NK-92 (cell line): ENCODE data around the gene BBX.

ENCODE experiments used
- DNase-seq: peaks from one replicate; lab custom pipeline; 2025; ENCODE audit not compliant: unreplicated experiment; lab: John Stamatoyannopoulos, UW

BBX gene

DNA sequence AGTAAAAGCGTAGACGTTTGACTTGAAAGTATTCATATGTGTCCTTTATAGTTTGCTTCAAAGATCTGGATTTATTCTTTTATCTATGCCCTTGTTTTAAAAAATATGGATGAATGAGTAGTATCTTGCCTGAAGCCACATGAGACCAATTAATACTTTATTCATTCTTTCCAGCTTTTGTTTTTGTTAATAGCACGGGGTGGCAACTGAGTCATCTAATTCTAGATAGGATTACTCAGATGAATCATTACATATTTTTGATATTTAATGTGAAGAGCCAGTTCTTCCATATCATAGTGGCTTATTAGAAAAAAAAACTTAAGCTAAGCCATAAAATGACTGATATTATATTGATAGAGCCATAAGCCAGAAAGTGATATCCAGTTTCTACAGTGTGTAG lies 121.9 kb downstream of the BBX start:
- no peak for DNase-seq

DNA sequence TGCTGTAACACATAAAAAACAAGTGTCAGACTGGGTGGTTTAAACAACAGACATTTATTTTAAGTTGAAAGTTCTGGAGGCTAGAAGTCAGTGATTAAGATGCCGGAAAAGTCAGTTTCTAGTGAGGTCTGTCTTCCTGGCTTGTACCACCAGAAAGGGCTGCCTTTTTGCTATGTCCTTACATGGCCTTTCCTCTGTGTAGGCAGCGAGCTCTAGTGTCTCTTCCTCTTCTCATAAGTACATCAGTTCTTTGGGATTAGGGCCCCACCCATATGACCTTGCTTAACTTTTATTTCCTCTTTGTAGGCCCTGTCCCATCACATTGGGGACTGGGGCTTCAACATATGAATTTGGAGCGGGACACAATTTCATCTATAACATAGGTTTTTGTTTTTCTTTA lies 128.0 kb downstream of the BBX start:
- DNase-seq: no peak

DNA sequence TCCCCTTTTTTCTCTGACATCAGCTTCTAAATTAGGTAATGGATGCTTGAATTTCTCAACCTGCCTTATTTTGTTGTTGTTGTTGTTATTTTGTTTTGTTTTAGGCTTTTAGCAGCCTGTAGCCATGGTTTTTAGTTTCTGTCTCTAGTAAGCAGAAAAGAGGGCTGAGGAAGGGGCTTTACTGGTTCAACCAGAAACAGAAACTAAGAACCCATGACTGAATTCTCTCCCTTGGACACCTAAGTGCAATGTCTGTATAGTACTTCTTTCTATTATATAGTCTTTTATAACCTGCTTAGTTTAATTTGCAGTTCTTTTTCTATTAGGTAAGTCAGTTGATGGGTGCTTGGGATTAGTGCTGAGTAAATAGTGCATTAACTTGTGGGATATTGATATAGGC lies 129.0 kb downstream of the BBX start:
- DNase-seq: no peak

- no peak for DNase-seq
Measured at GRCh38 chr3:107654218-107654617, 131.5 kb downstream of the BBX start.

DNA sequence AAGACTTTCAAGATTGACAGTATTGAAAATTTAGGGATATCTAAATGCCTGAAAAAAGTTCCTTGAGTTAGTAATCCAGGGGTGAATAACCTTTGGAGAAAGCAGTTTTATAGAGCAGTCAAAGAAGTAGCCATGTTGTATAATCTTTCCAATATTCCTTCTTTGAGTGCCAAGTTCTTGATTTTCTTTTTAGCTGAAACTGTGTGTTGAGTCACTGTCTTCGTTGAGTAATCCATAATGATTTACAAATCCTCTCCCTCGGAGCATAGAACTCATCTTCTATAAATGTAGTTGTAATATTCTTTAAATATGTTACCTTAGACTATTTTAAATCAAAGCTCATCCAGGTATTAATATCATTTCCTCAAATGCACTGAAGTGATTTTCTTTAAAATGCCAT lies 135.2 kb downstream of the BBX start:
- no peak for DNase-seq

GRCh38 chr3:107660306-107660976 lies 137.7 kb downstream of the BBX start:
- no peak for DNase-seq

GRCh38 chr3:107661447-107662123 lies 138.8 kb downstream of the BBX start:
- DNase-seq: no peak

DNA sequence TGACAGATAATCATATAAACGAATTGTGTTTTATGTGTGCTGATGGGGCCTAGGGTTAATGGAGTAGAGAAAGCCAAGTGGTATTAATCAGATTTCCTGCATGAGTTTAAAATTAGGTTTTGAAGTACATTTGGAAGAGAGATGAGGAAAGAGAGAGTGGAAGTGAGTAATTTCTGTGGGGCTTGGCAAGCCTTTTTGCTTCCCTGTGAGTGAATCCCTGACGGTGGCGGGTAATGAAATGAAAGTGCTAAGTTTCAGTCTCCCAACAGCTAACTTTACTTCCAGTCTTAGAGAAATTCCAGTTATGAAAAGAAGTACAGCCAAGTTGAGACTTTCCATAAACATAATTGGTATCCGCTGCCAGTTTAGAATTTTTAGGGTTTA lies 139.4 kb downstream of the BBX start:
- no peak for DNase-seq

- DNase-seq: no peak
Measured at GRCh38 chr3:107662586-107662985, 139.8 kb downstream of the BBX start.

DNA sequence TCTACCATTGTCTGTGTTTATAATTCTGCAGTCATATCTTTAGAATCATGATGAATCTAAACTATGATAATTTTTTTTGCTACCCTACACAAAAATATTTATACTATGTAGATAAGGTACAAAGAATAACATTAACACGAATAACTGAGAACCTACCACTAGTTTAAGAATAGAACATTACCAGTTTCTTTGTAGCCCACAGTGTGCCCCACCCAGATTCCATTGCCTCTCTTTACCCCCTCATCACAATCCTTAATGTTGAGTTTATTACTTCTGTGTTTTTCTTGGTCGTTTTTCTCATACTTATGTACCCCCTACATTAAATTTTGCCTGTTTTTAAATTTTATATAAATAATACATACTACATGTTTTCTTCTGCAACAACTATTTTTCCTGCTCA lies 140.5 kb downstream of the BBX start:
- no peak for DNase-seq

GRCh38 chr3:107664614-107665013 lies 141.9 kb downstream of the BBX start:
- no peak for DNase-seq

DNA sequence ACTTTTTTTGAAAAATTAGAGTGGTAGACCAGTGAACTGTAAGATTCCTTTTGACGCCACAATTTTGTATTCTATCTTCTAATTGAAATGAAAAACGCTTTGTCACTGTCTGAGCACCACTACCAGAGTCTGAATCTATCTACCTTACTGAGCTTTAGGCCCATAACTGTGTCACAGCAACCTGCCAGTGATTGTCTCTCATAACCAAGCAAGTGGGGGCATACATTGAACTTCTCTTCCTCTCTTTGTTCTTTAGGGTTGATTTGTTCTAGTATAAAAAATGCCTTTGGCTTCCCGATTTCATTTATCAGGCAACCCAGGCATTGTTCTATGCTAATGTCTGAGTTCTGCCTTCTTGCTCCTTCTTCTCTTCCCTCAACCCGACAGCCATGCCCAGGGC lies 142.6 kb downstream of the BBX start:
- DNase-seq: no peak

DNA sequence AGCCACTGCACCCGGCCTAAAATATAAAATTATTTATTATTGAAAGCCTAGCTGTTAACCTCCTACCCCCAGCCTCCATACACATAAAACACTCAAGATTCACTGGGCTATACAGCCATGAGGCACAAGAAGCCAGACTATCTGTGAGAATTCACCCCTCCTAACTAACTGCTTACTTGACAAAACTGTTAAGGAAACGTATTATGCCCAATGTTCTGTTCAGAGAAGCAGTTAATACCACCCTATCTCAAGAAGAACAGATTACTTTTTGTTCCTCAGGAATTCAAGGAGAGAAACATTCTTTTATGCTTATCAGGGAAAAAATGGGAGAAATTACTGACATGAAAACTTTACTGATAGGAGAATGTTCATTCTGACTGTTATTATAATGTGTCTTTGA lies 144.1 kb downstream of the BBX start:
- DNase-seq: no peak

- no peak for DNase-seq
Measured at GRCh38 chr3:107668416-107668815, 145.7 kb downstream of the BBX start.

GRCh38 chr3:107668963-107669362 lies 146.2 kb downstream of the BBX start:
- DNase-seq: no peak

DNA sequence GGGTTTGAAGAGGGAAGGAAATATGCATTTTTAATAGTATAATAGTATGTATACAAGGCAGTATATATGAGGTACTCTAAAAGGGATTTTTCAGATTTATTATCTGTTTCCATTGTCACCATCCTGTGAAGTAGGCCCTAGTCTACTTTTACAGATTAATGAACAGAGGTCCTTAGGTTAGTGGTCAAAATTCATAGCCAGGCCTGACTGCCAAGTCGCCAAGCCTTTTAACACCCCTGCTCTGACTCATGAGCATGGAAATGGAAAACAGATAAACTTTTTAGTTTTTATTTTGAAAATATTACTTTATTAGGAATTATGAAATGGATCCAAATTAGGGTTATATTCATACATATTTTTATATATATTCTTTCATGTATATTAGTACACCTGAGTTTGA lies 146.9 kb downstream of the BBX start:
- DNase-seq: no peak

DNA sequence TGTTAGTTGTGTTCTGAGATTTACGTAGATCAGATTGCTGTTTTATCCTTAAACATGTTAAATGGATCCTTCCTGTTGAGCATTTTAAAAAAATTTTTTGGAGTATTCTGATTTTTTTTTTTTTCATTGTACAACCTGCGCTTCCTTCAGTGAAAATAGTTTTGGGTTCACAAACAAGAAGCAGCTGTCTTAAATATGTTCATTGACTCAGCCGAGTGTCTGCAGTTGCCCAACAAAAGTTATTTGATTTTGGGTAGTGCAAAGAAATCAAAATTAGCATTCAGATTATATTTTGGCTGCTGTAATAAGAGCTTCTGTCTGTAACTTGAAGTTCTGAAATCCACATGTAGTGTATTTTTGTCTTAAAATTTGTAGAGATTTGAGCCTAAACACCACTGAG lies 148.2 kb downstream of the BBX start:
- no peak for DNase-seq

- no peak for DNase-seq
Measured at GRCh38 chr3:107674371-107674770, 151.6 kb downstream of the BBX start.

DNA sequence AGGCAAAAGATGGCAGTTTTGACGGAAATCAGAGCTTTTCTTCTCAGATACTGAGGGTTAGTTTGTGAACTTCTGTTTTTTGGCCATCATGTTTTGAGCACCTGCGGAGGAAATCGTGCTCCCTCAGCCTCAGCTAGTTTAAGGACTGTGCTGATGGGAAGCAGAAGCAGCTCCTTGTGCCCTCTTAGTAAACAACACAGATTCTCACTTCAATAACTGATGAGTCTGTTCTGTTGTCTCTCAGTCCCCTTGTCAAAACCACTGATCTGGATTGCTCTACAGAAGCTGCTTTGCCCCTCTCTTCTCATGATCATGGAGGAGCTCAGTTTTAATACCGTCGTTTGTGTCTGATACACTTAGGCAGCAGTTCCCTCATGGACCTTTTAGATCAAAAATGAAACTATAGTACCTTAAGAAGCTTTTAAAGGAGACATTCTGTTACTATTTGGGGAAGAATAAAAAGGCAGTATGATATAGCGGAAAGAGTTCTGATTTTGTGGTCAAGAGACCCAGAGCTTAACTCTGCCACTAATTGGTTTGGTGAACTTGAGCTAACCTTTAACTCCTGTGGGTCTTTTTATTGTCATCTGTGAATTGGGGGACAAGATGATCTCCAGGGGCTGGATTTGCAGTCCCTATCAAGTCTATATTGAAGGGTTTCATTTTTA lies 152.6 kb downstream of the BBX start:
- DNase-seq: no peak

DNA sequence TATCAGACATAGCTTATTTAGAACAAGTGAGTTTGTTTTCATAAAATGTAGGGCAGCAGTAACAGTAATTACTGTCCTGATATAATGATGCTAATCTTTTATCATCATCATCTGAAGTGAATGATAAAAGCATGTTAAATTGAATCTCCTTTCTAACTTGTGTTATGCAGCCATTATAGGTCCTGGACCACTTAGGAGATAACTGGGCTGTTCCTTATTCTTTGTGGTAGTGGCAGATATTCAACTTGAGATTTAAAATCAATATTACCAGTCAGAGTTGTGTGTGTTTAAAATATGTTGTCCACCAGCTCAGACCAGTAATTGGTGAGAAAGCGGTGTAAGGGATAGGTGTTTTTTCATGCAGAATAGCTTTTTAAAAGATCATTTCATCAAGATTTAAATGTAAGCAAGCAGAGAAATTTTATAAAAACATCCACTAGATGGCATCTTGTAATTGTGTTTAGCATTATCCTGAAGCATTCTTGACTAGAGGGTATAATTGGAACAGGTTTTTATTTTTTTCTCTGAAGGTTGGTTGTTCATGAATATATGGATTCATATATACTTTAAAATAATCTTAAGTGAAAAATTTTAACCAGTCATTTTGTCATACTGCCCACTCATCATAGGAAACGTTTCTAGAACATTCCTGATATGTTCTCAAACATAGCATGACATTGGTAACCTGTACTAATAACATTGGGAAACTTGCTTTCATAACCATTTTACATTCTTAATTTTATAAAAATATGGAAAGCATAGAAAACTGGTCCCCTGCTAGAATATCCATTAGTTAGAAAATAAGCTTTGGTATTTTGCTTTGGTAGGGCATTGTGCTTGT lies 153.9 kb downstream of the BBX start:
- no peak for DNase-seq

DNA sequence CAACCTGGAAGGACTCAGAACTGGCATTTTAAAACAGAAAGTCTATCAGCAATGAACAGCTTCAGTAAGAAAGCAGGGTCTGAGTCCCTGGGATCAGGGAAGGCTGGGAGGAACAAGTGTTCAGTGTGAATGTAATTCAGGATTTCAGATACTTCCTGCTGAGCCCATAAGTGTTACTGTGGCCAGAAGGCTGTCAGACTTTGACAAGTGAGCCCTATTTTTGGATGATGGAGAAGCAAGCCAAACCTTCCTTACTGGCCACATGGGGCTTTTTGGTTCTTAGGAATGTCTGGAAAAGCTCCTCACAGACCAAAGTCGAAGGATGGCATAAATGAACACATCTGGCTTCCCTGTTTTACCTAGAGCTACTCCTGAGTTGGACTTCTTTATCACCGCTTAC lies 157.2 kb downstream of the BBX start:
- DNase-seq: no peak

GRCh38 chr3:107680698-107681097 lies 157.9 kb downstream of the BBX start:
- no peak for DNase-seq
